Astrocyte (in vitro differentiated cells and primary cell): Measurements from ENCODE around the gene FLT3.

Experiments used
- EZH2 ChIP-seq: IDR thresholded peaks from 2 replicates; pipeline ENCODE4 v1.6.1; 2012; ENCODE audit warnings: mild to moderate bottlenecking, low read length, inconsistent platforms; ENCODE audit not compliant: insufficient read depth
- TF ChIP-seq, protein P1 (sequence below): IDR thresholded peaks from 2 replicates; pipeline ENCODE4 v1.5.1; 2011; ENCODE audit warnings: low read depth, mild to moderate bottlenecking, inconsistent platforms, low read length, moderate library complexity; ENCODE audit not compliant: insufficient read depth

DNA sequence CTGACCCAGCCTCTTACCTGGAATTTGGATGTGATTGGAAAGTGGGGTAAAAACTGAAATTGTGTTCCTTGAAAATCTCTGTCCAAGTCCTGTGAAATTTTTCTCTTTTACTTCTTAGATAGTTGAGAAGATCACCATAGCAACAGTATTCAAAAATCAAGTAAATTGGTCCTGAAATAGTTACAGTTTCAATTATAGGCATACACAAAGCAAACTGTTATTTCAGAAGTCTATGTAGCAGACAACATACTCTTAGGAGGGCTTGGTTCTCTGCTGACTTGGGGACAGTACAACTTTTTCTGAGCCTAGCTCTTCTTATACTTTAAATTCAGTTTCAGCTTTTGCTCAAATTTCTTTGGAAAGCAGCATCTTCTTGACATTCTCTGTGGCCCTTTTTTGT is 73.3 kb downstream of the FLT3 start:
- TF ChIP-seq, protein P1, sequence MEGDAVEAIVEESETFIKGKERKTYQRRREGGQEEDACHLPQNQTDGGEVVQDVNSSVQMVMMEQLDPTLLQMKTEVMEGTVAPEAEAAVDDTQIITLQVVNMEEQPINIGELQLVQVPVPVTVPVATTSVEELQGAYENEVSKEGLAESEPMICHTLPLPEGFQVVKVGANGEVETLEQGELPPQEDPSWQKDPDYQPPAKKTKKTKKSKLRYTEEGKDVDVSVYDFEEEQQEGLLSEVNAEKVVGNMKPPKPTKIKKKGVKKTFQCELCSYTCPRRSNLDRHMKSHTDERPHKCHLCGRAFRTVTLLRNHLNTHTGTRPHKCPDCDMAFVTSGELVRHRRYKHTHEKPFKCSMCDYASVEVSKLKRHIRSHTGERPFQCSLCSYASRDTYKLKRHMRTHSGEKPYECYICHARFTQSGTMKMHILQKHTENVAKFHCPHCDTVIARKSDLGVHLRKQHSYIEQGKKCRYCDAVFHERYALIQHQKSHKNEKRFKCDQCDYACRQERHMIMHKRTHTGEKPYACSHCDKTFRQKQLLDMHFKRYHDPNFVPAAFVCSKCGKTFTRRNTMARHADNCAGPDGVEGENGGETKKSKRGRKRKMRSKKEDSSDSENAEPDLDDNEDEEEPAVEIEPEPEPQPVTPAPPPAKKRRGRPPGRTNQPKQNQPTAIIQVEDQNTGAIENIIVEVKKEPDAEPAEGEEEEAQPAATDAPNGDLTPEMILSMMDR, result no peak
- no peak for TF ChIP-seq EZH2
